Neural cell (in vitro differentiated cells): ENCODE data around the gene BAG5. TPM values are rescaled to one million over a fixed set of nuclear protein-coding genes. Genes with fewer than 3 reads are reported as not detected.

Source experiments
- H2AFZ ChIP-seq: fragments of 200-600, 300-800 bp; sonication (generic), shearing (Covaris generic); 2 replicates; pipeline ENCODE4 v1.6.0; 2014; ENCODE audit warnings: low read depth, mild to moderate bottlenecking, antibody characterized with exemption, low read length, moderate library complexity
- H3F3A ChIP-seq: fragments of 200-600 bp; shearing (Covaris generic); 2 replicates; pipeline ENCODE4 v1.6.1; 2016; ENCODE audit warnings: mild to moderate bottlenecking, moderate library complexity, mixed read lengths, antibody characterized with exemption, low read length; ENCODE audit not compliant: insufficient read depth, poor library complexity, severe bottlenecking
- H3K27ac ChIP-seq: fragments of 200-600, 300-800 bp; sonication (generic), shearing (Covaris generic); 2 replicates; pipeline ENCODE4 v1.5.1; 2014; ENCODE audit warnings: mild to moderate bottlenecking, low read length, moderate library complexity
- H3K27me3 ChIP-seq: fragments of 300-800, 200-600 bp; sonication (generic), shearing (Covaris generic); 2 replicates; pipeline ENCODE4 v1.6.0; 2014; ENCODE audit warnings: mild to moderate bottlenecking, low read depth, low read length, moderate library complexity; ENCODE audit not compliant: insufficient read depth
- H3K36me3 ChIP-seq: fragments of 300-800, 200-600 bp; sonication (generic), shearing (Covaris generic); 2 replicates; pipeline ENCODE4 v1.5.1; 2014; ENCODE audit warnings: mild to moderate bottlenecking, antibody characterized with exemption, low read length, moderate library complexity; ENCODE audit not compliant: insufficient read depth
- H3K4me2 ChIP-seq: fragments of 300-800, 200-600 bp; sonication (generic), shearing (Covaris generic); 2 replicates; pipeline ENCODE4 v1.6.0; 2014; ENCODE audit warnings: mild to moderate bottlenecking, low read length
- H3K4me3 ChIP-seq: fragments of 300-800, 200-600 bp; sonication (generic), shearing (Covaris generic); 2 replicates; pipeline ENCODE4 v1.5.1; 2014; ENCODE audit warnings: mild to moderate bottlenecking, low read length, moderate library complexity
- H3K79me2 ChIP-seq: fragments of 200-600 bp; shearing (Covaris generic); replicated peaks from 2 replicates; pipeline ENCODE4 v1.6.0; 2014; ENCODE audit warnings: mild to moderate bottlenecking, low read length, moderate library complexity; ENCODE audit not compliant: insufficient read depth
- H3K9ac ChIP-seq: fragments of 300-800, 200-600 bp; sonication (generic), shearing (Covaris generic); 2 replicates; pipeline ENCODE4 v1.6.1; 2016; ENCODE audit warnings: mild to moderate bottlenecking, low read length, mixed read lengths
- H3K9me2 ChIP-seq: fragments of 200-600 bp; shearing (Covaris generic); 2 replicates; pipeline ENCODE4 v1.6.1; 2016; ENCODE audit warnings: mild to moderate bottlenecking, low read length, mixed read lengths; ENCODE audit not compliant: insufficient read depth
- H3K9me3 ChIP-seq: fragments of 200-600, 300-800 bp; sonication (generic), shearing (Covaris generic); 2 replicates; pipeline ENCODE4 v1.6.1; 2016; ENCODE audit warnings: mild to moderate bottlenecking, mixed run types, low read length, moderate library complexity, mixed read lengths
- H4K20me1 ChIP-seq: fragments of 200-600 bp; shearing (Covaris generic); 2 replicates; pipeline ENCODE4 v1.6.1; 2016; ENCODE audit warnings: mild to moderate bottlenecking, mixed run types; ENCODE audit not compliant: insufficient read depth
- CTCF ChIP-seq: fragments of 450-650 bp; IDR thresholded peaks from 2 replicates; pipeline ENCODE4 v1.5.1; 2014; ENCODE audit warnings: antibody characterized with exemption, mild to moderate bottlenecking, moderate library complexity; ENCODE audit not compliant: poor library complexity, severe bottlenecking
- EP300 ChIP-seq: fragments of 450-650 bp; conservative IDR thresholded peaks from 2 replicates; pipeline ENCODE4 v1.6.1; 2014; ENCODE audit warnings: antibody characterized with exemption, mild to moderate bottlenecking, moderate library complexity; ENCODE audit not compliant: poor library complexity, severe bottlenecking
- EZH2 ChIP-seq: fragments of 200-600, 300-800 bp; shearing (Covaris generic), sonication (generic); IDR thresholded peaks from 2 replicates; pipeline ENCODE4 v1.6.1; 2014; ENCODE audit warnings: antibody characterized with exemption, low read length, borderline replicate concordance, mild to moderate bottlenecking; ENCODE audit not compliant: insufficient read depth, poor library complexity, severe bottlenecking
- MXI1 ChIP-seq: fragments of 450-650 bp; conservative IDR thresholded peaks from 2 replicates; pipeline ENCODE4 v1.6.1; 2014; ENCODE audit warnings: antibody characterized with exemption, mild to moderate bottlenecking; ENCODE audit not compliant: poor library complexity, severe bottlenecking
- POLR2AphosphoS5 ChIP-seq: IDR thresholded peaks from 2 replicates; pipeline ENCODE4 v1.6.1; 2012
- RAD21 ChIP-seq: fragments of 450-650 bp; conservative IDR thresholded peaks from 2 replicates; pipeline ENCODE4 v1.6.1; 2014; ENCODE audit warnings: antibody characterized with exemption, mild to moderate bottlenecking, moderate library complexity
- REST ChIP-seq: IDR thresholded peaks from 2 replicates; pipeline ENCODE4 v1.6.1; 2012; ENCODE audit warnings: borderline replicate concordance
- SMC3 ChIP-seq: fragments of 450-650 bp; conservative IDR thresholded peaks from 2 replicates; pipeline ENCODE4 v1.6.1; 2014; ENCODE audit warnings: antibody characterized with exemption, mild to moderate bottlenecking, moderate library complexity; ENCODE audit not compliant: poor library complexity
- TAF1 ChIP-seq: IDR thresholded peaks from 2 replicates; pipeline ENCODE4 v1.6.1; 2012; ENCODE audit warnings: low read depth
- polyA plus RNA-seq: library from polyadenylated mRNA; depleted of rRNA; stranded (reverse); fragments of >200 nt; gene quantifications from 2 replicates; pipeline ENCODE4 v1.2.3, GENCODE V29; 2014

The BAG5 gene
- polyA plus RNA-seq, 1 donor from 2014 or later = 25.5 TPM

- H3K27ac ChIP-seq = no peak overlapping the region
Measured at GRCh38 chr14:103533999-103534575, 28.4 kb downstream of the BAG5 start.

More at GRCh38 chr14:103533999-103534575, 28.4 kb downstream of the BAG5 start:
- Histone ChIP-seq H3K27me3 (no peaks in the 10 kb centered on the region), H4K20me1 (no peaks in the 10 kb centered on the region), H3K4me3 (no peak overlapping the region), H3K9me3 (no peaks in the 10 kb centered on the region), H3K36me3 (no peaks in the 10 kb centered on the region), H2AFZ (no peak overlapping the region), H3K4me2 (no peak overlapping the region), H3K79me2 (peaks cover 6% of the 10 kb centered on the region), H3K9me2 (no peaks in the 10 kb centered on the region), H3F3A (no peaks in the 10 kb centered on the region), H3K9ac (no peak overlapping the region)
- TF ChIP-seq SMC3 (no peak), EZH2 (no peak), REST (no peak), MXI1 (no peak), TAF1 (no peak), RAD21 (no peak), POLR2AphosphoS5 (no peak), CTCF (no peak), EP300 (no peak)
